HG03064 (cell line): Measurements from ENCODE around the gene PYCR2.

Experiments used
- ATAC-seq: cut with Tn5 transposase; IDR thresholded peaks from one replicate; pipeline ENCODE4 v1.9.1; 2021; ENCODE audit warnings: low read depth; ENCODE audit not compliant: unreplicated experiment

Gene PYCR2

GRCh38 chr1:225921734-225922709 is 2.0 kb downstream of the PYCR2 start:
- ATAC-seq: no peak

DNA sequence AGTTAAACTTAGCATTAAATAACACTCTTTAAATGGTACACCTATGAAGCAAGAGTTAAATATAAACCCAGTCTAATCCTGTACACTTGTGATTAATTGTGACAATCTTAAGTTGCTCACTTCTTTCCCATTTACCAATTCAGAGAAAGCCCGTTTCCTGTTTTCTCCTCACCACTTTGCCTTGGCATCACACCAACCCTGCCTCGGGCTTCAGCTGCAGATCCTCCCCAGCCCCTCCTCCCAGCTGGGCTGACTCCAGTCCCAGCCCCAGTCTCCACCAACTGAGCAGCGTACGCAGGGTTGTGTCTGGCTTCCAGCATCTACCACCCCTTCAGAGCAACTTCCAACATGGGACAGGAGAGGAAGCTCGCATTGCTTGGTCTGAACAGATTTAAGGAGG is 4.1 kb downstream of the PYCR2 start:
- ATAC-seq: no peak

- ATAC-seq: no peak
Measured at GRCh38 chr1:225918280-225918679, 5.8 kb downstream of the PYCR2 start.

DNA sequence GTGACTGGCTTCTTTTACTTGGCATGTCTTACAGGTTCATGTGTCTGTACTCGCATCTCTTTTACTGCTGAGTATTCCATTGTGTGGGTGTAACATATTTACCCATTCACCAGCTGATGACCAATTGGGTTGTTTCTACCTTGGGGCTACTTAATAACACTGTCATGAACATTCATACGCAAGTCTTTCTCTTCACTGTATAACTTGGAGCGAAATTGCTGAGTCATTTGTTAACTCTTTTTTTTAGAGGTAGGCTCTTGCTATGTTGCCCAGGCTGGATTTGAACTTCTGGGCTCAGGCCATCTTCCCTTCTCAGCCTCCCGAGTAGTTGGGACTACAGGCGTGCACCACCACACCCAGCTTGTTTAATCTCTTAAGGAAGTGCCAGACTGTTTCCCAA is 6.5 kb downstream of the PYCR2 start:
- ATAC-seq: no peak

DNA sequence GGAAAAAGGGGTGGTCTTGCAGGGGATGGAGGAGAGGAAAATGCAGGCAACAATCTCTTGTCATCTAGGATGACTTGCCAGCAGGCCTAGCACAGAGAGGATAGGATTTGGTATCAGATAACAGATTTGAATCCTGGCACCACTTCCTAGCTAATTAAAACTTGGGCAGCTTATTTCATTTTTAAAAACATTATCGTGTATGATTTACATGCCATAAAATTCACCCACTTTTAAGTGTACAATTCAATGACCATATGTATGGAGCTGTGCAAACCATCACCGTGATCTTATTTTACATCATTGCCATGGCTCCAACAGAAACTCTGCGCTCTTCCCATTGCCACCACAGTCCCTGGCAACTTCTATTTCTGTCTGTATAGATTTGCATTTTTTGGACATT is 6.9 kb downstream of the PYCR2 start:
- no peak for ATAC-seq

- no peak for ATAC-seq
Measured at GRCh38 chr1:225915538-225915991, 8.5 kb downstream of the PYCR2 start.

DNA sequence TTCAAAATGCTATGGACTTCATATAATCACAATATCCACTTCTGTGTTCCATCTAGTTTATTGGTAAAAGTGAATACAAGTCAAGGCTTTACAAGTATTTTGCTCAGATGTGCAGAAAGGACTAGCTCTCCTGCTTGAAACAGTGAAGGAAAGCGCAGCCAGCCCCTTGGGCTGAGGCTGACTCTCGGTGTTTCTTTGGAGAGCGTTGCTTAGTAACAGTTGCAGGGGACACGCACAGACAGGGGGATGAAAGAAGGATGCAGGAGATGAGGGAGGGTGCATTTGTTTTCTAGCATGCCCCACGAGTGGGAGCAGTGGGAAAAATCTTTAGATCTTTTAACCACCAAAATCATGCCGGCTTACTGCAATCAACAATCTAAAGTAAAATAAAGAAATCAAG is 9.1 kb downstream of the PYCR2 start:
- ATAC-seq: no peak

GRCh38 chr1:225914391-225914790 is 9.7 kb downstream of the PYCR2 start:
- ATAC-seq: no peak

DNA sequence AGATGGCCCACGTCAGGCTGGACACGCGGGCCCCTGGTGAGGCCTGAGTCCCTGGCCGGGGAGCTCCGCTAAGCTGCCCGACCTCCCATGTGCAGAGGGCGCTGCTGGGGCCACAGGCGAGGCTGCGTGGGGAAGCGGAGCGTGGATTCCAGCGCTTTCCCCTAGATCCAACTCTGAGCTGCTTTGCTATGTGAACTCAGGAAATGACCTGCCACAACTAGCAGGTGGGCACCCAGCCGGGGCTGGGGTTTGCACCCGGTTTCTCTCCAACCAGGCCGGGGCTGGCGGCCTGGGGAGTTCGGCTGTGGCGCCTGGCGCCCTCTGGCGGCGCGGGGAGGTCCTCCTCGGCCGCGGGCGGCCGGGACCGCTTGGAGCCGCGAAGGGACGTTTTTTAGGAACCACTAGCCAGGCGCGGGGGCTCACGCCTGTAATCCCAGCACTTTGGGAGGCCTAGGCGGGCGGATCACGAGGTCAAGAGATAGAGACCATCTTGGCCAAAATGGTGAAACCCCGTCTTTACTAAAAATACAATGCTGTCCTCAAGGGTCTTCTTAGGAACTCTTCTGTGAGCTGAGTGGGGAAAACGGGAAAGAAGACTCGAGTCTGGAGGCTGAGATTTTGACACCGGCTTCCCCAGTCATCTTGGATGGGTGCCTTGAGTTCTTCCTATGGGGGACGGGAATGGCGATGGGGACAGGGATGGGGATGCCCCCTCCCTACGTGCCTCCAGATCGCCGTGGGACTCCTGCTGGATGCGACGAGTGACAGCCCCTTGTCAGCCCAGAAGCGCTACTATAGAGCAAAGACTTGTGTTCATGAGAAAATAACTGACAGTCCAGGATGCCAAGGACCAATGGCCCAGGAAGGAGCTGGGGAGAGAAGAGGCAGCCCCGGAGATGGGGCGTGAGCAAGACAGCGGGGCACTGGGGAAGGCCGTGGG is 12.6 kb downstream of the PYCR2 start:
- peak; percentile 55 for ATAC-seq

GRCh38 chr1:225909477-225909876 is 14.6 kb downstream of the PYCR2 start:
- no peak for ATAC-seq

DNA sequence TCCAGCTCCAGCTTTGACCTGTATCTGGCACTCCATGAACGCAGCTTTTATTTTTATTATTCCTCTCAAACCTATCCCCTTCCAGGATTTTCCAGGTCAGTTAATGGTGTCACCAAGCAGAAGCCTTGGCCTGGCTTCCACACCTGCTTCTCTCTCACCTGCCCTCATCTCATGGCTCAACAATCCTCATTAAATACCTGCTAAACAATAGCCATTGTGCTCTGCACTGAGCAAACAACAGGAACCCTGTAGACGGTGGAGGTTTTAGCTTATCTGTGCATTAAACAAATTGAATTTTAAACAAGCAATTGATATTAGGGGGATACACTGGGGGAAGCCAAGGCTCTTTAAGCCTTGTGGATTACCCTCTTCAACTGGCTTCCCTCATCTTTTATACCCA is 15.3 kb downstream of the PYCR2 start:
- ATAC-seq: no peak

DNA sequence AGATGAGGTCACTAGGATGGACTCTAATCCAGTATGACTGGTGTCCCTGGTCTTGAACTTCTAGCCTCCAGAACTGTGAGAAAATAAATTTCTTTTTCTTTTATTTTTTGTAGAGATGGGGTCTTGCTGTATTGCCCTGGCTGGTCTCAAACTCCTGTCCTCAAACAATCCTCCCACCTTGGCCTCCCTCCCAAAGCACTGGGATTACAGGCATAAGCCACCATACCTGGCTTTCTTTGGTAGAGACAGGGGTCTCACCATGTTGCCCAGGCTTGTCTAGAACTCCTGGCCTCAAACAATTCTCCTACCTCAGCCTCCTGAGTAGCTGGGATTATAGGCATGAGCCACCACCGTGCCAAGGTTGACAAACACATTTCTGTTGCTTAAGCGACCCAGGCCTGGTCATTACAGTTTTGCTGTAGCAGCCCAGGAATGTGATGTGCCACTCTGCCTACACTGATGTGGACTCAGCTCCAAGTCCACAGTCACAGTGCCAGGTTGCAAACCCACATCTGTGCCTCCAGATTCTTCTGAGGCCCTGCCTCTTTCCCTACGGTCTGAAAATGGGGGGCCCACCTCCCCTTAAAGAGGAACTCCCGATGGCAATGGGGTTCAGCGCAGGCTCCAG is 15.9 kb downstream of the PYCR2 start:
- no peak for ATAC-seq

DNA sequence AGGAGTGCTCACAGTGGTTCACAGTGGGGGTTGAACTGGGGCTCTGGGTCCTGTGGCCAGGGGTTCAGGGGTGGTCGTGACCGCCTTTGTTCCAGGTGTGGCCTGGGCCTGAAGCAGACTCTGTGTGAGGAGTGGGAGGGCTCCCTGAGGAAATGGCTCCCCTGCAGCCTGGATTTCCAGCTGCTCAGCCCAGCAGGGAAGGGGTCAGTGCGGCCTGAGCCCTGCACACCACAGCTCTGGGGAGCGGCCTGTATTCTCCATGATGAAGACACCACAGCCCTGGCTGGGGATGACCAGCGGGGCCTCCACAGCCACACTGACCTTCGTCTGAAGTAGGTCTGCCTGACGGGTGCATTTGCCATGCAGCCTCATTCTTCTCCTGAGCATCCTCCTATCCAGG is 16.7 kb downstream of the PYCR2 start:
- no peak for ATAC-seq

GRCh38 chr1:225906467-225906866 is 17.6 kb downstream of the PYCR2 start:
- no peak for ATAC-seq

GRCh38 chr1:225903623-225904022 is 20.4 kb downstream of the PYCR2 start:
- ATAC-seq: no peak

- no peak for ATAC-seq
Measured at GRCh38 chr1:225899044-225899925, 24.8 kb downstream of the PYCR2 start.

- ATAC-seq: no peak
Measured at GRCh38 chr1:225897595-225898514, 26.2 kb downstream of the PYCR2 start.

GRCh38 chr1:225896937-225897549 is 27.0 kb downstream of the PYCR2 start:
- ATAC-seq: peak; percentile 100
